GM12878 (cell line): ENCODE data around the gene FHIP1B. TPM values are rescaled to one million over a fixed set of nuclear protein-coding genes. Genes with fewer than 3 reads are reported as not detected.

Experiments used
- ATAC-seq: fragments of 200-7000 bp; cut with Tn5 transposase; 3 replicates; pipeline ENCODE4 v1.9.1; 2020; ENCODE audit warnings: mild to moderate bottlenecking, moderate library complexity
- BruUV-seq: library from RNA; stranded (reverse); fragments of 400-500 nt; replicated peaks from 2 replicates; lab custom pipeline; 2021; lab: Mats Ljungman, UMichigan
- CTCF ChIA-PET: fragments of 300-600 bp; sonication (Branson Sonifier 250); formaldehyde crosslinking; extraction: SDS; loops from one replicate; lab custom pipeline; 2021; ENCODE audit warnings: inconsistent platforms; lab: Yijun Ruan, JAX
- POLR2A ChIA-PET: fragments of 350-600 bp; formaldehyde crosslinking; extraction: SDS; loops from one replicate; lab custom pipeline; 2021; ENCODE audit warnings: inconsistent platforms; lab: Charles Lee
- RAD21 ChIA-PET: fragments of 300-600 bp; sonication (Branson Sonifier 250); formaldehyde crosslinking; loops from one replicate; lab custom pipeline; 2023; ENCODE audit warnings: antibody characterized with exemption; ENCODE audit not compliant: unreplicated experiment; lab: Charles Lee
- SMC1A ChIA-PET: fragments of 300-600 bp; sonication (Branson Sonifier 250); formaldehyde crosslinking; loops from one replicate; lab custom pipeline; 2023; ENCODE audit not compliant: unreplicated experiment, uncharacterized antibody; lab: Charles Lee
- DNase-seq: peaks from one replicate; pipeline ENCODE4 v3.0.0-alpha.2; 2011; ENCODE audit warnings: low read depth, low spot score
- FAIRE-seq: peaks from 3 replicates; lab custom pipeline; 2011; peaks lifted over from hg19 to GRCh38; lab: Jason Lieb, UNC
- H2AFZ ChIP-seq: 2 replicates; pipeline ENCODE4 v1.6.0; 2011; ENCODE audit warnings: low read depth, low read length, control low read depth; ENCODE audit not compliant: control insufficient read depth
- H3K27ac ChIP-seq: 2 replicates; pipeline ENCODE4 v1.5.1; 2011; ENCODE audit warnings: control low read depth; ENCODE audit not compliant: control insufficient read depth, insufficient read depth
- H3K27me3 ChIP-seq, 2 experiments: replicated peaks in 1 of 2; 2 replicates each; pipeline versions ENCODE4 v1.6.0 to v1.6.1; 2011; ENCODE audit warnings: low read length in 1 of 2; ENCODE audit not compliant: control insufficient read depth in 2 of 2, insufficient read depth in 2 of 2
- H3K36me3 ChIP-seq, 2 experiments: 2 replicates each; pipeline ENCODE4 v1.5.1; 2011; ENCODE audit warnings: low read length in 1 of 2; ENCODE audit not compliant: control insufficient read depth in 2 of 2, insufficient read depth in 2 of 2
- H3K4me1 ChIP-seq: 2 replicates; pipeline ENCODE4 v1.6.1; 2011; ENCODE audit warnings: mild to moderate bottlenecking, low read length, moderate library complexity, mixed read lengths; ENCODE audit not compliant: control insufficient read depth, insufficient read depth
- H3K4me2 ChIP-seq: 2 replicates; pipeline ENCODE4 v1.6.0; 2011; ENCODE audit warnings: control low read depth; ENCODE audit not compliant: control insufficient read depth, insufficient read depth
- H3K4me3 ChIP-seq: fragments of 200-600 bp; sonication (generic); 2 replicates; pipeline ENCODE4 v1.5.1; 2016
- H3K79me2 ChIP-seq: 2 replicates; pipeline ENCODE4 v1.6.0; 2011; ENCODE audit warnings: low read length; ENCODE audit not compliant: control insufficient read depth, insufficient read depth
- H3K9ac ChIP-seq: 2 replicates; pipeline ENCODE4 v1.8.0; 2011; ENCODE audit warnings: low read length, control low read depth, mixed read lengths; ENCODE audit not compliant: control insufficient read depth, insufficient read depth
- H3K9me3 ChIP-seq: replicated peaks from 3 replicates; pipeline ENCODE4 v1.5.1; 2011; ENCODE audit warnings: mild to moderate bottlenecking, low read length; ENCODE audit not compliant: control insufficient read depth, insufficient read depth
- H4K20me1 ChIP-seq: 2 replicates; pipeline ENCODE4 v1.6.0; 2011; ENCODE audit not compliant: control insufficient read depth, insufficient read depth
- CHD2 ChIP-seq: IDR thresholded peaks from 2 replicates; pipeline ENCODE4 v1.6.1; 2011; ENCODE audit warnings: low read depth, low read length, improper control_type of control experiment, borderline replicate concordance
- DPF2 ChIP-seq: fragments of 450-650 bp; IDR thresholded peaks from 2 replicates; pipeline ENCODE4 v1.6.1; 2017; ENCODE audit warnings: mild to moderate bottlenecking
- HDAC2 ChIP-seq: fragments of 200-600 bp; sonication (generic); IDR thresholded peaks from 2 replicates; pipeline ENCODE4 v1.6.1; 2017
- MAX ChIP-seq: IDR thresholded peaks from 2 replicates; pipeline ENCODE4 v1.6.1; 2012; ENCODE audit warnings: low read depth, low read length, improper control_type of control experiment
- MEF2B ChIP-seq: fragments of 450-650 bp; IDR thresholded peaks from 2 replicates; pipeline ENCODE4 v1.6.1; 2018; ENCODE audit warnings: mild to moderate bottlenecking, moderate library complexity; ENCODE audit not compliant: partially characterized antibody, poor library complexity, severe bottlenecking
- MLLT1 ChIP-seq: fragments of 450-650 bp; IDR thresholded peaks from 2 replicates; pipeline ENCODE4 v1.6.1; 2016; ENCODE audit warnings: mild to moderate bottlenecking
- MTA3 ChIP-seq: IDR thresholded peaks from 2 replicates; pipeline ENCODE4 v1.6.1; 2012; ENCODE audit warnings: low read length, inconsistent platforms, borderline replicate concordance
- NFXL1 ChIP-seq: fragments of 450-650 bp; IDR thresholded peaks from 2 replicates; pipeline ENCODE4 v1.6.1; 2017; ENCODE audit warnings: antibody characterized with exemption, mild to moderate bottlenecking, borderline replicate concordance
- POU2F2 ChIP-seq: IDR thresholded peaks from 3 replicates; pipeline ENCODE4 v1.6.1; 2011; ENCODE audit warnings: low read depth, mild to moderate bottlenecking, low read length, borderline replicate concordance
- RELA ChIP-seq: fragments of 450-650 bp; IDR thresholded peaks from 2 replicates; pipeline ENCODE4 v1.8.0; 2014; ENCODE audit warnings: borderline replicate concordance; ENCODE audit not compliant: partially characterized antibody
- USF2 ChIP-seq: IDR thresholded peaks from 2 replicates; pipeline ENCODE4 v1.6.1; 2011; ENCODE audit warnings: low read depth, low read length, improper control_type of control experiment, borderline replicate concordance
- ZBTB4 ChIP-seq: fragments of 450-650 bp; formaldehyde crosslinking; IDR thresholded peaks from 2 replicates; pipeline ENCODE4 v1.4.0; 2022; ENCODE audit warnings: mild to moderate bottlenecking, moderate library complexity
- ZNF622 ChIP-seq: fragments of 450-650 bp; IDR thresholded peaks from 2 replicates; pipeline ENCODE4 v1.6.1; 2017; ENCODE audit warnings: mild to moderate bottlenecking, inconsistent platforms
- WGBS: methylation state at CpG from one replicate; pipeline ENCODE4 v1.1.6; 2016; ENCODE audit warnings: low lambda C conversion rate; ENCODE audit not compliant: insufficient replicate concordance, insufficient coverage; ENCODE audit errors: missing lambda C conversion rate; 5-methylcytosine and 5-hydroxymethylcytosine counted together
- in situ Hi-C: fragments of 300-500 bp; cut with MboI; formaldehyde crosslinking; loops from 9 replicates; pipeline ENCODE4 v1.14.3; 2018; ENCODE audit warnings: mixed read lengths
- intact Hi-C: fragments of 100-400 bp; cut with micrococcal nuclease; formaldehyde crosslinking; loops from one replicate; pipeline ENCODE4 v1.14.2; 2022; ENCODE audit not compliant: unreplicated experiment
- polyA plus RNA-seq, 11 experiments: library from polyadenylated mRNA; depleted of rRNA in 4 of 11; unstranded in 6 of 11; stranded (reverse) in 5 of 11; fragments of >200 nt; fragmentation: Nextera tagmentation in 4 of 11; fragmentation: Illumina TruSeq in 1 of 11; extraction: Ambion mirVana in 4 of 11; extraction: Trizol in 1 of 11; gene quantifications; 1 replicate in 1 of 11; 2 replicates in 10 of 11; pipeline versions ENCODE4 v1.2.1 to v1.2.3, GENCODE V29; 2011 to 2016; ENCODE audit warnings: inconsistent platforms in 2 of 11, missing spikeins in 2 of 11, low read depth in 1 of 11
- total RNA-seq, 4 experiments: library from RNA; depleted of rRNA in 3 of 4; stranded (reverse); fragments of >200 nt in 3 of 4; fragmentation: Illumina TruSeq in 1 of 4; extraction: Trizol in 1 of 4; gene quantifications; 2 replicates each; pipeline versions ENCODE4 v1.2.1 to v1.2.3, GENCODE V29; 2013 to 2021
- TF ChIP-seq, protein P1 (sequence below): fragments of 450-650 bp; IDR thresholded peaks from 2 replicates; pipeline ENCODE4 v1.6.1; 2017; ENCODE audit warnings: low read depth, mild to moderate bottlenecking, moderate library complexity
- TF ChIP-seq, protein P2 (sequence below): fragments of 450-650 bp; IDR thresholded peaks from 2 replicates; pipeline ENCODE4 v1.6.1; 2016; ENCODE audit warnings: mild to moderate bottlenecking

FHIP1B gene
- total and polyA plus RNA-seq, 10 of the 15 experiments (the other 5 are each of a cell fraction or from before 2014, with no cell fraction given): 0.90 to 28.1 (median 11.1) TPM

- H3K9ac ChIP-seq: no peak overlapping the region
- H3K79me2 ChIP-seq: no peaks in the 10 kb centered on the region
- H3K4me3 ChIP-seq: no peak overlapping the region
- H3K27me3 ChIP-seq: no peaks in the 10 kb centered on the region
- H3K36me3 ChIP-seq: no peaks in the 10 kb centered on the region
- ATAC-seq: no peak
- FAIRE-seq: no peak
- no peak overlapping the region for H2AFZ ChIP-seq
- in situ Hi-C loops: no loop called here
- RAD21 ChIA-PET: no interaction called here
- WGBS: 54% methylated on average over 7 of the region's 7 CpGs
- no peaks in the 10 kb centered on the region for H4K20me1 ChIP-seq
- DNase-seq: no peak
- SMC1A ChIA-PET: no interaction called here
- H3K27ac ChIP-seq: no peak overlapping the region
- H3K4me1 ChIP-seq: no peaks in the 10 kb centered on the region
- no TSS peak for BruUV-seq
- intact Hi-C loops: no loop called here
- POLR2A ChIA-PET: no interaction called here
- no peak overlapping the region for H3K4me2 ChIP-seq
- CTCF ChIA-PET: no interaction called here
- H3K9me3 ChIP-seq: no peaks in the 10 kb centered on the region
- TF ChIP-seq POU2F2 (no peak), RELA (no peak), MEF2B (no peak), USF2 (no peak), DPF2 (no peak), NFXL1 (no peak), HDAC2 (no peak), ZNF622 (no peak), CHD2 (no peak), MAX (no peak), ZBTB4 (CRISPR knock-in tag) (no peak), MTA3 (no peak), MLLT1 (no peak)
- TF ChIP-seq, protein P1, sequence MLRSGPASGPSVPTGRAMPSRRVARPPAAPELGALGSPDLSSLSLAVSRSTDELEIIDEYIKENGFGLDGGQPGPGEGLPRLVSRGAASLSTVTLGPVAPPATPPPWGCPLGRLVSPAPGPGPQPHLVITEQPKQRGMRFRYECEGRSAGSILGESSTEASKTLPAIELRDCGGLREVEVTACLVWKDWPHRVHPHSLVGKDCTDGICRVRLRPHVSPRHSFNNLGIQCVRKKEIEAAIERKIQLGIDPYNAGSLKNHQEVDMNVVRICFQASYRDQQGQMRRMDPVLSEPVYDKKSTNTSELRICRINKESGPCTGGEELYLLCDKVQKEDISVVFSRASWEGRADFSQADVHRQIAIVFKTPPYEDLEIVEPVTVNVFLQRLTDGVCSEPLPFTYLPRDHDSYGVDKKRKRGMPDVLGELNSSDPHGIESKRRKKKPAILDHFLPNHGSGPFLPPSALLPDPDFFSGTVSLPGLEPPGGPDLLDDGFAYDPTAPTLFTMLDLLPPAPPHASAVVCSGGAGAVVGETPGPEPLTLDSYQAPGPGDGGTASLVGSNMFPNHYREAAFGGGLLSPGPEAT: no peak
- TF ChIP-seq, protein P2, sequence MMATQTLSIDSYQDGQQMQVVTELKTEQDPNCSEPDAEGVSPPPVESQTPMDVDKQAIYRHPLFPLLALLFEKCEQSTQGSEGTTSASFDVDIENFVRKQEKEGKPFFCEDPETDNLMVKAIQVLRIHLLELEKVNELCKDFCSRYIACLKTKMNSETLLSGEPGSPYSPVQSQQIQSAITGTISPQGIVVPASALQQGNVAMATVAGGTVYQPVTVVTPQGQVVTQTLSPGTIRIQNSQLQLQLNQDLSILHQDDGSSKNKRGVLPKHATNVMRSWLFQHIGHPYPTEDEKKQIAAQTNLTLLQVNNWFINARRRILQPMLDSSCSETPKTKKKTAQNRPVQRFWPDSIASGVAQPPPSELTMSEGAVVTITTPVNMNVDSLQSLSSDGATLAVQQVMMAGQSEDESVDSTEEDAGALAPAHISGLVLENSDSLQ: no peak
Observed at GRCh38 chr11:6241316-6241715, 6.9 kb upstream of the FHIP1B start.
